ENCODE measurements around the gene CHMP5.

Gene CHMP5

GRCh38 chr9:33291031-33291397, 26.2 kb downstream of the CHMP5 start:
- H2BK120ac ChIP-seq (ENCODE audit: low read depth, low read length), result no peak overlapping the region
- peak overlapping the region; percentile 34 for H3K4me2 ChIP-seq (ENCODE audit: low read length)
- no peak for DNase-seq
- WGBS (ENCODE audit: extremely low coverage, insufficient coverage, low lambda C conversion rate), result no CpG with 5 or more reads among the region's 7 CpGs
- peaks cover 21% of the 10 kb centered on the region for H3K79me1 ChIP-seq (ENCODE audit: low read length)
- H4K5ac ChIP-seq (ENCODE audit: low read length), result no peak overlapping the region
- no peak overlapping the region for H3K18ac ChIP-seq (ENCODE audit: low read length)
- H2AK5ac ChIP-seq (ENCODE audit: low read length), result no peak overlapping the region
- H3K23ac ChIP-seq (ENCODE audit: low read length), result no peak overlapping the region
- H3K79me2 ChIP-seq (ENCODE audit: control insufficient read depth, insufficient read depth, low read length), result peaks cover 39% of the 10 kb centered on the region
- H3K27me3 ChIP-seq (ENCODE audit: insufficient read depth, low read length, poor library complexity), result no peaks in the 10 kb centered on the region
- H3K4ac ChIP-seq (ENCODE audit: low read depth, low read length), result no peak overlapping the region
- H3K27ac ChIP-seq (ENCODE audit: low read depth, low read length), result no peak overlapping the region
- peak overlapping the region; percentile 94 for H3K56ac ChIP-seq (ENCODE audit: low read length)
- H3K9ac ChIP-seq (ENCODE audit: low read length), result peak overlapping the region; percentile 88
- no peaks in the 10 kb centered on the region for H3K4me1 ChIP-seq (ENCODE audit: control insufficient read depth, low read depth, low read length)
- no peak overlapping the region for H2BK5ac ChIP-seq (ENCODE audit: low read length)
- no peak overlapping the region for H4K8ac ChIP-seq (ENCODE audit: low read depth, low read length)
- peaks cover 9% of the 10 kb centered on the region for H3K36me3 ChIP-seq (ENCODE audit: control insufficient read depth, insufficient read depth, low read length)
- H3K4me3 ChIP-seq (ENCODE audit: low read length), result peak overlapping the region; percentile 87
- no peak overlapping the region for H2BK15ac ChIP-seq (replicated peaks; ENCODE audit: low read depth)

- Histone ChIP-seq H3K36me3 (ENCODE audit: control insufficient read depth, insufficient read depth, low read length) (peaks cover 9% of the 10 kb centered on the region), H2BK15ac (replicated peaks; ENCODE audit: low read depth) (no peak overlapping the region), H2BK120ac (ENCODE audit: low read depth, low read length) (no peak overlapping the region), H2AK5ac (ENCODE audit: low read length) (no peak overlapping the region), H3K18ac (ENCODE audit: low read length) (no peak overlapping the region), H2BK5ac (ENCODE audit: low read length) (no peak overlapping the region), H3K27me3 (ENCODE audit: insufficient read depth, low read length, poor library complexity) (no peaks in the 10 kb centered on the region), H3K23ac (ENCODE audit: low read length) (no peak overlapping the region), H3K27ac (ENCODE audit: low read depth, low read length) (no peak overlapping the region), H3K4me3 (ENCODE audit: low read length) (no peak overlapping the region), H3K79me1 (ENCODE audit: low read length) (peaks cover 21% of the 10 kb centered on the region), H4K5ac (ENCODE audit: low read length) (no peak overlapping the region), H3K4ac (ENCODE audit: low read depth, low read length) (no peak overlapping the region), H3K4me2 (ENCODE audit: low read length) (no peak overlapping the region), H3K4me1 (ENCODE audit: control insufficient read depth, low read depth, low read length) (no peaks in the 10 kb centered on the region), H3K56ac (ENCODE audit: low read length) (no peak overlapping the region), H3K79me2 (ENCODE audit: control insufficient read depth, insufficient read depth, low read length) (peaks cover 42% of the 10 kb centered on the region), H4K8ac (ENCODE audit: low read depth, low read length) (no peak overlapping the region), H3K9ac (ENCODE audit: low read length) (no peak overlapping the region)
- no peak for DNase-seq
- WGBS (ENCODE audit: extremely low coverage, insufficient coverage, low lambda C conversion rate), result no CpG with 5 or more reads among the region's 5 CpGs
These were observed 27.1 kb downstream of the CHMP5 start for GRCh38 chr9:33291901-33292300.

GRCh38 chr9:33293782-33294181, 28.9 kb downstream of the CHMP5 start:
- Histone ChIP-seq H3K56ac (ENCODE audit: low read length) (no peak overlapping the region), H3K4me1 (ENCODE audit: control insufficient read depth, low read depth, low read length) (no peaks in the 10 kb centered on the region), H2BK120ac (ENCODE audit: low read depth, low read length) (no peak overlapping the region), H2AK5ac (ENCODE audit: low read length) (no peak overlapping the region), H4K8ac (ENCODE audit: low read depth, low read length) (no peak overlapping the region), H3K4ac (ENCODE audit: low read depth, low read length) (no peak overlapping the region), H3K27ac (ENCODE audit: low read depth, low read length) (no peak overlapping the region), H2BK15ac (replicated peaks; ENCODE audit: low read depth) (no peak overlapping the region), H3K4me3 (ENCODE audit: low read length) (no peak overlapping the region), H3K9ac (ENCODE audit: low read length) (no peak overlapping the region), H3K36me3 (ENCODE audit: control insufficient read depth, insufficient read depth, low read length) (peaks cover 9% of the 10 kb centered on the region), H3K79me1 (ENCODE audit: low read length) (peaks cover 26% of the 10 kb centered on the region), H3K27me3 (ENCODE audit: insufficient read depth, low read length, poor library complexity) (no peaks in the 10 kb centered on the region), H3K18ac (ENCODE audit: low read length) (no peak overlapping the region), H3K79me2 (ENCODE audit: control insufficient read depth, insufficient read depth, low read length) (peaks cover 47% of the 10 kb centered on the region), H3K4me2 (ENCODE audit: low read length) (no peak overlapping the region), H3K23ac (ENCODE audit: low read length) (no peak overlapping the region), H4K5ac (ENCODE audit: low read length) (no peak overlapping the region), H2BK5ac (ENCODE audit: low read length) (no peak overlapping the region)
- WGBS (ENCODE audit: extremely low coverage, insufficient coverage, low lambda C conversion rate), result no CpG with 5 or more reads among the region's 2 CpGs
- DNase-seq, result no peak

- Histone ChIP-seq H4K5ac (ENCODE audit: low read length) (no peak overlapping the region), H3K27ac (ENCODE audit: low read depth, low read length) (no peak overlapping the region), H3K27me3 (ENCODE audit: insufficient read depth, low read length, poor library complexity) (no peaks in the 10 kb centered on the region), H3K4me1 (ENCODE audit: control insufficient read depth, low read depth, low read length) (no peaks in the 10 kb centered on the region), H3K23ac (ENCODE audit: low read length) (no peak overlapping the region), H3K56ac (ENCODE audit: low read length) (no peak overlapping the region), H3K4me2 (ENCODE audit: low read length) (no peak overlapping the region), H2BK15ac (replicated peaks; ENCODE audit: low read depth) (no peak overlapping the region), H3K18ac (ENCODE audit: low read length) (no peak overlapping the region), H2BK5ac (ENCODE audit: low read length) (no peak overlapping the region), H3K36me3 (ENCODE audit: control insufficient read depth, insufficient read depth, low read length) (peaks cover 9% of the 10 kb centered on the region), H2AK5ac (ENCODE audit: low read length) (no peak overlapping the region), H3K79me1 (ENCODE audit: low read length) (peaks cover 26% of the 10 kb centered on the region), H2BK120ac (ENCODE audit: low read depth, low read length) (no peak overlapping the region), H3K4ac (ENCODE audit: low read depth, low read length) (no peak overlapping the region), H3K79me2 (ENCODE audit: control insufficient read depth, insufficient read depth, low read length) (peaks cover 47% of the 10 kb centered on the region), H3K9ac (ENCODE audit: low read length) (no peak overlapping the region), H4K8ac (ENCODE audit: low read depth, low read length) (no peak overlapping the region), H3K4me3 (ENCODE audit: low read length) (no peak overlapping the region)
- no CpG with 5 or more reads among the region's 12 CpGs for WGBS (ENCODE audit: extremely low coverage, insufficient coverage, low lambda C conversion rate)
- DNase-seq, result no peak
These were observed 30.0 kb downstream of the CHMP5 start for GRCh38 chr9:33294670-33295432.

- H2AK5ac ChIP-seq (ENCODE audit: low read length), result no peak overlapping the region
- H3K79me2 ChIP-seq (ENCODE audit: control insufficient read depth, insufficient read depth, low read length), result peaks cover 46% of the 10 kb centered on the region
- H3K4ac ChIP-seq (ENCODE audit: low read depth, low read length), result no peak overlapping the region
- no peak overlapping the region for H3K4me3 ChIP-seq (ENCODE audit: low read length)
- H2BK120ac ChIP-seq (ENCODE audit: low read depth, low read length), result no peak overlapping the region
- H3K56ac ChIP-seq (ENCODE audit: low read length), result no peak overlapping the region
- no peak overlapping the region for H3K9ac ChIP-seq (ENCODE audit: low read length)
- peaks cover 9% of the 10 kb centered on the region for H3K36me3 ChIP-seq (ENCODE audit: control insufficient read depth, insufficient read depth, low read length)
- DNase-seq, result no peak
- H4K5ac ChIP-seq (ENCODE audit: low read length), result no peak overlapping the region
- no peak overlapping the region for H2BK15ac ChIP-seq (replicated peaks; ENCODE audit: low read depth)
- no peaks in the 10 kb centered on the region for H3K4me1 ChIP-seq (ENCODE audit: control insufficient read depth, low read depth, low read length)
- H4K8ac ChIP-seq (ENCODE audit: low read depth, low read length), result no peak overlapping the region
- no peak overlapping the region for H3K4me2 ChIP-seq (ENCODE audit: low read length)
- peaks cover 27% of the 10 kb centered on the region for H3K79me1 ChIP-seq (ENCODE audit: low read length)
- H3K23ac ChIP-seq (ENCODE audit: low read length), result no peak overlapping the region
- no CpG with 5 or more reads among the region's 2 CpGs for WGBS (ENCODE audit: extremely low coverage, insufficient coverage, low lambda C conversion rate)
- no peak overlapping the region for H3K18ac ChIP-seq (ENCODE audit: low read length)
- no peak overlapping the region for H3K27ac ChIP-seq (ENCODE audit: low read depth, low read length)
- no peak overlapping the region for H2BK5ac ChIP-seq (ENCODE audit: low read length)
- H3K27me3 ChIP-seq (ENCODE audit: insufficient read depth, low read length, poor library complexity), result no peaks in the 10 kb centered on the region
These were observed 30.7 kb downstream of the CHMP5 start for GRCh38 chr9:33295571-33295970.

- peaks cover 8% of the 10 kb centered on the region for H3K36me3 ChIP-seq (ENCODE audit: control insufficient read depth, insufficient read depth, low read length)
- no peak overlapping the region for H3K27ac ChIP-seq (ENCODE audit: low read depth, low read length)
- H2BK15ac ChIP-seq (replicated peaks; ENCODE audit: low read depth), result no peak overlapping the region
These were observed 32.6 kb downstream of the CHMP5 start for GRCh38 chr9:33297432-33297831.

More at GRCh38 chr9:33297432-33297831, 32.6 kb downstream of the CHMP5 start:
- Histone ChIP-seq H2AK5ac (ENCODE audit: low read length) (no peak overlapping the region), H3K79me2 (ENCODE audit: control insufficient read depth, insufficient read depth, low read length) (peaks cover 30% of the 10 kb centered on the region), H2BK120ac (ENCODE audit: low read depth, low read length) (no peak overlapping the region), H3K4me2 (ENCODE audit: low read length) (no peak overlapping the region), H3K4me3 (ENCODE audit: low read length) (no peak overlapping the region), H2BK5ac (ENCODE audit: low read length) (no peak overlapping the region), H3K23ac (ENCODE audit: low read length) (no peak overlapping the region), H3K18ac (ENCODE audit: low read length) (no peak overlapping the region), H3K4ac (ENCODE audit: low read depth, low read length) (no peak overlapping the region), H3K27me3 (ENCODE audit: insufficient read depth, low read length, poor library complexity) (no peaks in the 10 kb centered on the region), H3K4me1 (ENCODE audit: control insufficient read depth, low read depth, low read length) (no peaks in the 10 kb centered on the region), H3K9ac (ENCODE audit: low read length) (no peak overlapping the region), H3K79me1 (ENCODE audit: low read length) (peaks cover 21% of the 10 kb centered on the region), H4K8ac (ENCODE audit: low read depth, low read length) (no peak overlapping the region), H4K5ac (ENCODE audit: low read length) (no peak overlapping the region), H3K56ac (ENCODE audit: low read length) (no peak overlapping the region)
- no CpG with 5 or more reads among the region's 1 CpG for WGBS (ENCODE audit: extremely low coverage, insufficient coverage, low lambda C conversion rate)
- DNase-seq, result no peak

All from mesendoderm (in vitro differentiated cells).